Measurements from ENCODE around the gene ING3.

The ING3 gene

DNA sequence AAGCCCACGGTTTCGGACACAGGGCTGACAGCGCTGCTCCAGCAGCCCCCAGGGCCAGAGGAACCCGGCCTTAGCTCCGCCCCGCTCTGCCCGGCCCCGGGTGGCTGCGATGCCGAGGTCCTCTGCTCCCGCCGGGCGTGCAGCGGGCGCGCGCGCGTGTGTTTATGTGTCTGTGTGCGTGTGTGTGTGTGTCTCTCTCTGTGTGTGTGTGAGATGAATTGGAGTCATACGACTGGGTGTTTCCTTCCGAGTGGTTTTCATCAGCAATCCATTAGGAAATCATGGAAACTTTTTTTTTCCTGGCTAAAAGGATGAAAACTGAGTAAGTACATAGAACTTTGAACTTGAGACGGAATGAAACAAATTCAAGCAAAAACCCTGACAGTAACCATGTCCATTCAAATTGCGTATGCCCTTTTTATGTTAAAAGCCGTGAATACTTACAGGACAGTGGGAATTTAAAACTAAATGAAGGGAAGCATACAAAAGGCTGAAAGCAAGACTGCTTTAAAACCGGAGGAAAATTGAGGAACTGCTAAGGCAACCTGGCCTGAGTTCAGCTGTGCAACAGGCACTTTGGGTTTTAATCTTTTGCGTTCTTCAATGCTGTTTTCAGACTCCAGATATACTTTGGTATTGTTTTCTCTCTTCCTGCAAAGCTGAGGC is 38.1 kb downstream of the ING3 start, which contains the start of gene CPED1:
TSS of gene CPED1 (plus strand) at position 121 of the 666 bp plus-strand sequence. CDS start 911 bp downstream, outside the sequence.
- H3K79me2 ChIP-seq (ENCODE audit: low read length): no peaks in the 10 kb centered on the region
- peaks cover 40% of the 10 kb centered on the region for H3K27me3 ChIP-seq (ENCODE audit: low read depth, low read length)
- no peak within 1 kb of the TSS for H3K27ac ChIP-seq (ENCODE audit: low read length)
- peaks cover 30% of the 10 kb centered on the region for H3K4me1 ChIP-seq (ENCODE audit: low read length)
- H3K4me3 ChIP-seq (ENCODE audit: low read length): peak within 1 kb of the TSS; percentile 80
- no peaks in the 10 kb centered on the region for H3K36me3 ChIP-seq (replicated peaks; ENCODE audit: low read depth, low read length)
- no peaks in the 10 kb centered on the region for H3K9me3 ChIP-seq (ENCODE audit: insufficient read depth, low read length)
- no peaks in the 10 kb centered on the region for H4K20me1 ChIP-seq (ENCODE audit: insufficient read depth, low read length)
- H3K9ac ChIP-seq (ENCODE audit: low read length): peak within 1 kb of the TSS; percentile 33
- H3K4me2 ChIP-seq (ENCODE audit: low read length): peak within 1 kb of the TSS; percentile 100
- TF ChIP-seq EZH2phosphoT487 (IDR thresholded peaks at IDR 0.05; ENCODE audit: low read depth): no peak
- no peak for TF ChIP-seq CTCF (IDR thresholded peaks at IDR 0.05; ENCODE audit: low read depth, low read length)
- H2AFZ ChIP-seq (ENCODE audit: low read depth, low read length): peak within 1 kb of the TSS; percentile 77

- Histone ChIP-seq H3K4me2 (ENCODE audit: low read length) (peak overlapping the region; percentile 100), H3K4me1 (ENCODE audit: low read length) (peaks cover 30% of the 10 kb centered on the region), H3K27ac (ENCODE audit: low read length) (no peak overlapping the region), H3K79me2 (ENCODE audit: low read length) (no peaks in the 10 kb centered on the region), H2AFZ (ENCODE audit: low read depth, low read length) (no peak overlapping the region; the same call in 1 of the 2 replicates), H3K9ac (ENCODE audit: low read length) (no peak overlapping the region), H3K36me3 (replicated peaks; ENCODE audit: low read depth, low read length) (no peaks in the 10 kb centered on the region), H3K4me3 (ENCODE audit: low read length) (peak overlapping the region; percentile 80), H3K9me3 (ENCODE audit: insufficient read depth, low read length) (no peaks in the 10 kb centered on the region), H4K20me1 (ENCODE audit: insufficient read depth, low read length) (no peaks in the 10 kb centered on the region), H3K27me3 (ENCODE audit: low read depth, low read length) (peaks cover 42% of the 10 kb centered on the region)
- TF ChIP-seq CTCF (IDR thresholded peaks at IDR 0.05; ENCODE audit: low read depth, low read length): no peak
- TF ChIP-seq EZH2phosphoT487 (IDR thresholded peaks at IDR 0.05; ENCODE audit: low read depth): no peak
These were observed 39.0 kb downstream of the ING3 start for GRCh38 chr7:120989257-120990220.

DNA sequence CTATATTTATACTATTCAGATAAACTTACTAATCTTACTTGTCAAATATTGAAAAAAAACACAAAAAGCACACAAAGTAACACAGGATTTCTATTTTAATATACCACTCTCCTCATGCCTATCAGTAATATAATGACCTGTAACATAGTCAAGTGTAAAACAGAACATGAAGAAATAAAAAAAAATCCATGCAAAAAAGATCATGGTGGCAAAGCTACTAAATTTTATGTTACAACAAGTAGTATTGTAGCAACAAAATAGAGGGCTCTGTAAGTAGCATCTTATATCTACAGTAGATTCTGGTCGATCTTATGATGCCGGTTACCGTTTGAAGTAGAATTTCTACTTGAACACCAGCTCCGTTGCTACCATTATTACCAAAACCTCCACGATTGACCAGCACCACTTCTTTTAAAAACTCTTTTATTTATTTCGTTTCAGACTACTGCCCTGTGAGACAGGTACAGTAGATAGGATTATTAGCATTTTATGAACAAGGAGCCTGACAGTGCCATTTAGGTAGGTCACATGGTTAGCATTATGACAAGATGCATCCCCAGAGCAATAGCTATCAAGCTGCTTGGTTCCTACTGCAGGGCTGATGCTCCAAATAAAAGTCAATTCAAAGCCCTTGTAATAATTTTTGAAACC is 40.0 kb downstream of the ING3 start:
- Histone ChIP-seq H3K4me2 (ENCODE audit: low read length) (0 out of 2 replicates have a peak overlapping the region, but pooled peaks have one; percentile 5), H3K9ac (ENCODE audit: low read length) (no peak overlapping the region), H3K9me3 (ENCODE audit: insufficient read depth, low read length) (no peaks in the 10 kb centered on the region), H4K20me1 (ENCODE audit: insufficient read depth, low read length) (no peaks in the 10 kb centered on the region), H3K4me1 (ENCODE audit: low read length) (peaks cover 34% of the 10 kb centered on the region), H3K27ac (ENCODE audit: low read length) (no peak overlapping the region), H2AFZ (ENCODE audit: low read depth, low read length) (no peak overlapping the region), H3K79me2 (ENCODE audit: low read length) (no peaks in the 10 kb centered on the region), H3K4me3 (ENCODE audit: low read length) (no peak overlapping the region), H3K36me3 (replicated peaks; ENCODE audit: low read depth, low read length) (no peaks in the 10 kb centered on the region), H3K27me3 (ENCODE audit: low read depth, low read length) (peaks cover 48% of the 10 kb centered on the region)
- TF ChIP-seq EZH2phosphoT487 (IDR thresholded peaks at IDR 0.05; ENCODE audit: low read depth) (no peak), CTCF (IDR thresholded peaks at IDR 0.05; ENCODE audit: low read depth, low read length) (no peak)

Measured in OCI-LY3 (cell line).